Measurements from ENCODE around the gene COPS6.

COPS6 gene

GRCh38 chr7:100102950-100103840, 14.4 kb downstream of the COPS6 start:
- DNase-seq: no peak

- no peak for DNase-seq
These were observed 16.8 kb downstream of the COPS6 start for GRCh38 chr7:100105534-100105933.

GRCh38 chr7:100106633-100107032, 17.9 kb downstream of the COPS6 start:
- no peak for DNase-seq

GRCh38 chr7:100107125-100107737, 18.5 kb downstream of the COPS6 start:
- no peak for DNase-seq

GRCh38 chr7:100107890-100108289, 19.1 kb downstream of the COPS6 start:
- no peak for DNase-seq

- no peak for DNase-seq
These were observed 20.9 kb downstream of the COPS6 start for GRCh38 chr7:100109521-100110163.

- no peak for DNase-seq
These were observed 22.4 kb downstream of the COPS6 start for GRCh38 chr7:100111156-100111555.

GRCh38 chr7:100111914-100112313, 23.1 kb downstream of the COPS6 start:
- no peak for DNase-seq

- no peak for DNase-seq
These were observed 26.3 kb downstream of the COPS6 start for GRCh38 chr7:100115026-100115425.

- no peak for DNase-seq
These were observed 29.8 kb downstream of the COPS6 start for GRCh38 chr7:100118388-100119071.

- peak; percentile 95 to 98 (median 96) for DNase-seq
These were observed 30.6 kb downstream of the COPS6 start, which contains the start of the genes CNPY4 and TAF6 for GRCh38 chr7:100119072-100119969. Gene CNPY4 (plus strand): TSS chr7:100119634. CDS start chr7:100119745, 111 bp downstream. Gene TAF6 (minus strand): TSS chr7:100119358. CDS start chr7:100114209, 5,149 bp downstream.

- DNase-seq: peak in 2 of 3 experiments; percentile 58 to 76
These were observed 31.4 kb downstream of the COPS6 start for GRCh38 chr7:100119970-100120732.

GRCh38 chr7:100120733-100121036, 31.9 kb downstream of the COPS6 start:
- DNase-seq: no peak

- DNase-seq: peak; percentile 78 to 96 (median 93)
These were observed 33.3 kb downstream of the COPS6 start for GRCh38 chr7:100122067-100122466.

GRCh38 chr7:100122568-100122967, 33.8 kb downstream of the COPS6 start:
- no peak for DNase-seq

GRCh38 chr7:100124301-100125230, 35.8 kb downstream of the COPS6 start:
- no peak for DNase-seq

GRCh38 chr7:100126239-100126930, 37.6 kb downstream of the COPS6 start:
- DNase-seq: no peak

GRCh38 chr7:100126931-100127865, 38.4 kb downstream of the COPS6 start, which contains the start of gene MBLAC1:
Gene MBLAC1 (plus strand): TSS chr7:100126967. CDS start chr7:100127396, 429 bp downstream.
- DNase-seq: peak; percentile 95 to 100 (median 98)
